GM12891 (cell line): ENCODE measurements around the gene FAM170B.

Source experiments
- DNase-seq: peaks from one replicate; pipeline ENCODE4 v3.0.0; 2011; ENCODE audit warnings: low spot score; ENCODE audit not compliant: insufficient read length
- FAIRE-seq: peaks from 2 replicates; lab custom pipeline; 2011; peaks lifted over from hg19 to GRCh38; lab: Jason Lieb, UNC
- PAX5 ChIP-seq: IDR thresholded peaks from 2 replicates; pipeline ENCODE4 v1.6.1; 2011; ENCODE audit warnings: low read length, moderate library complexity, mild to moderate bottlenecking; ENCODE audit not compliant: insufficient read depth, severe bottlenecking
- POLR2A ChIP-seq: IDR thresholded peaks from 2 replicates; pipeline ENCODE4 v1.6.1; 2011; ENCODE audit warnings: low read depth, low read length, control low read depth
- POLR2AphosphoS5 ChIP-seq: IDR thresholded peaks from 2 replicates; pipeline ENCODE4 v1.6.1; 2011; ENCODE audit warnings: low read depth, low read length, control low read depth
- POU2F2 ChIP-seq: IDR thresholded peaks from 2 replicates; pipeline ENCODE4 v1.6.1; 2011; ENCODE audit warnings: low read depth, mild to moderate bottlenecking, control low read depth, low read length, moderate library complexity
- SPI1 ChIP-seq: IDR thresholded peaks from 2 replicates; pipeline ENCODE4 v1.6.1; 2011; ENCODE audit warnings: low read depth, low read length, control low read depth
- TAF1 ChIP-seq: IDR thresholded peaks from 2 replicates; pipeline ENCODE4 v1.6.1; 2011; ENCODE audit warnings: low read depth, low read length, control low read depth

The FAM170B gene

GRCh38 chr10:49163741-49164140, 29.9 kb upstream of the FAM170B start:
- DNase-seq (no peak), FAIRE-seq (no peak)
- no peak for TF ChIP-seq PAX5

GRCh38 chr10:49162761-49163310, 29.0 kb upstream of the FAM170B start:
- DNase-seq (no peak), FAIRE-seq (no peak)

GRCh38 chr10:49162063-49162462, 28.2 kb upstream of the FAM170B start:
- TF ChIP-seq SPI1 (no peak), PAX5 (no peak), POLR2AphosphoS5 (no peak), POU2F2 (no peak), POLR2A (no peak), TAF1 (no peak)
- DNase-seq, result no peak
- FAIRE-seq, result no peak

More at GRCh38 chr10:49162761-49163310, 29.0 kb upstream of the FAM170B start:
- TF ChIP-seq PAX5 (no peak), POLR2A (no peak)

- TF ChIP-seq POU2F2, result no peak
- TF ChIP-seq POLR2A, result no peak
- DNase-seq (no peak), FAIRE-seq (no peak)
Measured at GRCh38 chr10:49161411-49161997, 27.7 kb upstream of the FAM170B start.

GRCh38 chr10:49160814-49161213, 27.0 kb upstream of the FAM170B start:
- TF ChIP-seq POLR2AphosphoS5, result no peak
- TF ChIP-seq TAF1, result no peak
- TF ChIP-seq POLR2A, result no peak
- TF ChIP-seq PAX5, result no peak
- TF ChIP-seq SPI1, result no peak
- TF ChIP-seq POU2F2, result no peak
- FAIRE-seq (no peak), DNase-seq (no peak)

DNA sequence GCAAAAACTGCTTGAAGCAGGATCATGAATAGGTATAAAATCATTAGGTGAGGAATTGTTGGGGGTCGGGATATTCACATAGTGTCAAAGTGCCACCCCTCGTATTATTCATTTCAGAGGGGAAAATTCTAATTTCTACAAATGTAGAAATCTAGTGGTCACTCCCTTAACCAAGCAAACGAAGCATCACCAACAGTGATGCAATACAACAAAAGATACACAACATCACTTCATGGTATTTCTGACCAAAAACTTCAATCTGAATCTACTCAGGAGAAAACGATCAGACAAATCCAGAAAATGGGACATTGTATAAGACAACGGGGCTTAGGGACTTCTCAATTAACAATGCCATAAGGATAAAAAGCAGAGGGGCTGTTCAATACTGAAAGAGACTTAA, 26.3 kb upstream of the FAM170B start:
- TF ChIP-seq SPI1, result no peak
- no peak for TF ChIP-seq POLR2A
- TF ChIP-seq POLR2AphosphoS5, result no peak
- no peak for TF ChIP-seq POU2F2
- no peak for TF ChIP-seq TAF1
- TF ChIP-seq PAX5, result no peak
- FAIRE-seq (no peak), DNase-seq (no peak)

DNA sequence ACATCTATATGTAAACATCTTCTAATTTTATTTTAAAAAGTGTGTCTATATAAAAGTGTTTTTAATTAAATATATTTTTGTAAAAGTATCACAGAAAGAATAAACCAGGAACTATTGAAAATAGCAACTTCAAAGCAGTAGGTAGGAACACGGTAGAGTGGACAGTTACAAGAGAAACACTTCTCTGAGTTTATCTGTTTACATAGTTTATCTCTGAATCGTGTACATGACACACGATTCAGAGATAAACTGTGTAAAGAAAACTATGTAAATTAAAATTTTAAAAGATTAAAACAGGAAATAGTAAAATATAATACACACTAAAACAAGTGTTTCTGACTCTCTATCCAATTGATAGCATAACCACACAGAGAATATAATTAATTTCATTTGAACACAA, 25.1 kb upstream of the FAM170B start:
- TF ChIP-seq PAX5 (no peak), TAF1 (no peak), POLR2AphosphoS5 (no peak), POU2F2 (no peak), SPI1 (no peak), POLR2A (no peak)
- DNase-seq, result no peak
- no peak for FAIRE-seq

DNA sequence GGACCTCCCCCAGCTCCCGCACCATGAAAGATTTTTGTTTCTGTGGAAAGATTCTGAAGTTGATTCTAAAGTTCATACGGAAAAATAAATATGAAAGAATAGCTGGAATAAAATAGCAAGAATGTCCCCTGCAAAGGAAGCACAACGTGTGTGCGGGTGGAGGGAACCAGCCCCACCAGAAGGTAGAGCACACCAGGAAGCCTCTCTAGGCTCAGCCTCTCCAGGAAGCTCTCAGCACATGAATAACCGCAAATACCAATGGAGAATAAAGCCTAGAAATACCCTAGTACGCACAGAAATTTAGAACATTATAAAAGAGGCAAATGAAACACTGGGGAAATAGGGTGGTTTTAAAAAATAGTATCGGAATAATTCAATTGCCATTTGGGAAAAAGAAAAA, 24.6 kb upstream of the FAM170B start:
- DNase-seq (no peak), FAIRE-seq (no peak)
- TF ChIP-seq POLR2AphosphoS5 (no peak), POU2F2 (no peak), SPI1 (no peak), TAF1 (no peak), POLR2A (no peak), PAX5 (no peak)

- TF ChIP-seq PAX5 (no peak), POLR2AphosphoS5 (no peak), POU2F2 (no peak), SPI1 (no peak), POLR2A (no peak), TAF1 (no peak)
- FAIRE-seq, result no peak
- no peak for DNase-seq
Measured at GRCh38 chr10:49157229-49157628, 23.4 kb upstream of the FAM170B start.

- DNase-seq (no peak), FAIRE-seq (no peak)
- TF ChIP-seq TAF1 (no peak), POLR2A (no peak), PAX5 (no peak), POU2F2 (no peak), SPI1 (no peak), POLR2AphosphoS5 (no peak)
Measured at GRCh38 chr10:49154641-49155040, 20.8 kb upstream of the FAM170B start.

DNA sequence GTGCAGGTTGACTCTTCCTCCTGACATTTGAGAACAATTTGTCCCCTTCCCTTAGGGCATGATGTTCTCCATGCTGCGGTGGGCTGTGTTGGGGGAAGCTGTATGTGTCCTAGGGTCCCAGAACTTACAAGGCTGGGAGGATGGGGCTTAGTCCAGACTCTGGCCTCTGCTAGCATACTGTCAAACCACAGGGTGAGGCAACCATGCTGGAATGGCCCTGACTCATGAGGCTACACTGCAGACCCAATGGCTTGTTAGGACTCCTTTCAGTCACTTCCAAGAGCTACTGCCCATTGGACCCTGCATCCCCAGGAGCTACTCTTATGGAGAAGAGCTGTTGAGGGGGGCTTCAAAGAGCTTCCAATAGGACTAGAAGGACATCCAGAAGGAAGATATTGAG, 20.1 kb upstream of the FAM170B start:
- no peak for FAIRE-seq
- DNase-seq, result no peak
- TF ChIP-seq PAX5 (no peak), TAF1 (no peak), SPI1 (no peak), POLR2A (no peak), POU2F2 (no peak), POLR2AphosphoS5 (no peak)
